ENCODE measurements around the gene GHRH.

GRCh38 chr20:37234254-37234581 lies 27.4 kb downstream of the GHRH start:
- TF ChIP-seq CTCF (IDR thresholded peaks at IDR 0.05; ENCODE audit: borderline replicate concordance, extremely low read depth, low read length, poor library complexity, severe bottlenecking) (no peak), EZH2 (IDR thresholded peaks at IDR 0.05; ENCODE audit: borderline replicate concordance, low read depth, low read length, severe bottlenecking) (no peak)

Measured in DND-41 (cell line).